Mesenchymal stem cell (in vitro differentiated cells and primary cell): ENCODE data around the gene OBSL1.

Source experiments
- DNase-seq: peaks from one replicate; pipeline ENCODE4 v3.0.0-alpha.2; 2013
- H2AFZ ChIP-seq: one replicate; pipeline ENCODE4 v1.6.1; 2013; ENCODE audit warnings: low read depth, mild to moderate bottlenecking, control low read depth, inconsistent platforms, low read length, moderate library complexity
- H2AK5ac ChIP-seq: 2 replicates; pipeline ENCODE4 v1.6.1; 2013; ENCODE audit warnings: low read length, moderate library complexity, mild to moderate bottlenecking, inconsistent platforms; ENCODE audit not compliant: severe bottlenecking
- H2BK120ac ChIP-seq: one replicate; pipeline ENCODE4 v1.6.1; 2013; ENCODE audit warnings: low read depth, mild to moderate bottlenecking, inconsistent platforms, low read length, moderate library complexity
- H2BK12ac ChIP-seq, 2 experiments: one replicate each; pipeline ENCODE4 v1.6.1; 2013; ENCODE audit warnings: inconsistent platforms in 2 of 2, low read length in 2 of 2, mild to moderate bottlenecking in 2 of 2, moderate library complexity in 2 of 2, control low read depth in 1 of 2
- H2BK15ac ChIP-seq: one replicate; pipeline ENCODE4 v1.6.1; 2013; ENCODE audit warnings: mild to moderate bottlenecking, low read depth, inconsistent platforms; ENCODE audit not compliant: poor library complexity, severe bottlenecking
- H2BK5ac ChIP-seq: 2 replicates; pipeline ENCODE4 v1.6.1; 2013; ENCODE audit warnings: low read depth, mild to moderate bottlenecking, low read length, control low read depth, inconsistent platforms; ENCODE audit not compliant: poor library complexity, severe bottlenecking
- H3K14ac ChIP-seq, 2 experiments: one replicate each; pipeline ENCODE4 v1.6.1; 2013; ENCODE audit warnings: inconsistent platforms in 2 of 2, low read length in 2 of 2, control low read depth in 1 of 2, mild to moderate bottlenecking in 1 of 2, moderate library complexity in 1 of 2
- H3K18ac ChIP-seq, 2 experiments: one replicate each; pipeline ENCODE4 v1.6.1; 2013; ENCODE audit warnings: inconsistent platforms in 2 of 2, low read length in 2 of 2, control low read depth in 1 of 2, low read depth in 1 of 2, mild to moderate bottlenecking in 1 of 2
- H3K23ac ChIP-seq, 2 experiments: one replicate each; pipeline ENCODE4 v1.6.1; 2013; ENCODE audit warnings: inconsistent platforms in 2 of 2, low read length in 2 of 2, mild to moderate bottlenecking in 2 of 2, moderate library complexity in 2 of 2, control low read depth in 1 of 2
- H3K27ac ChIP-seq: 2 replicates; pipeline ENCODE4 v1.5.1; 2013; ENCODE audit warnings: mild to moderate bottlenecking, moderate library complexity, low read length, control low read depth, inconsistent platforms; ENCODE audit not compliant: poor library complexity, severe bottlenecking
- H3K27me3 ChIP-seq, 2 experiments: 2 replicates each; pipeline versions ENCODE4 v1.6.1 to v1.7.0; 2013; ENCODE audit warnings: low read length in 2 of 2, mild to moderate bottlenecking in 2 of 2, moderate library complexity in 2 of 2, control low read depth in 1 of 2, inconsistent platforms in 1 of 2; ENCODE audit not compliant: control insufficient read depth in 1 of 2, insufficient read depth in 1 of 2
- H3K36me3 ChIP-seq, 2 experiments: 2 replicates each; pipeline versions ENCODE4 v1.6.1 to v1.7.0; 2013; ENCODE audit warnings: low read length in 2 of 2, control low read depth in 1 of 2, inconsistent platforms in 1 of 2, low read depth in 1 of 2, mild to moderate bottlenecking in 1 of 2; ENCODE audit not compliant: insufficient read depth in 2 of 2, control insufficient read depth in 1 of 2
- H3K4ac ChIP-seq, 2 experiments: one replicate each; pipeline ENCODE4 v1.6.1; 2013; ENCODE audit warnings: inconsistent platforms in 2 of 2, low read length in 2 of 2, mild to moderate bottlenecking in 2 of 2, moderate library complexity in 2 of 2, control low read depth in 1 of 2, low read depth in 1 of 2
- H3K4me1 ChIP-seq: 2 replicates; pipeline ENCODE4 v1.6.1; 2013; ENCODE audit warnings: low read depth, low read length, control low read depth; ENCODE audit not compliant: control insufficient read depth, insufficient read depth
- H3K4me2 ChIP-seq: 2 replicates; pipeline ENCODE4 v1.6.1; 2013; ENCODE audit warnings: low read length, mild to moderate bottlenecking, inconsistent platforms; ENCODE audit not compliant: poor library complexity, severe bottlenecking
- H3K4me3 ChIP-seq, 2 experiments: 2 replicates each; pipeline versions ENCODE4 v1.5.1 to v1.7.0; 2013; ENCODE audit warnings: low read length in 2 of 2, mild to moderate bottlenecking in 2 of 2, control low read depth in 1 of 2, low read depth in 1 of 2; ENCODE audit not compliant: insufficient read depth in 1 of 2
- H3K79me1 ChIP-seq: replicated peaks from 2 replicates; pipeline ENCODE4 v1.6.1; 2013; ENCODE audit warnings: mild to moderate bottlenecking, control low read depth, low read length, inconsistent platforms; ENCODE audit not compliant: poor library complexity, severe bottlenecking
- H3K9ac ChIP-seq: 2 replicates; pipeline ENCODE4 v1.7.0; 2013; ENCODE audit warnings: mild to moderate bottlenecking, low read length, moderate library complexity
- H3K9me3 ChIP-seq: 2 replicates; pipeline ENCODE4 v1.7.0; 2013; ENCODE audit warnings: mild to moderate bottlenecking, low read length; ENCODE audit not compliant: control insufficient read depth
- H4K8ac ChIP-seq: one replicate; pipeline ENCODE4 v1.6.1; 2013; ENCODE audit warnings: inconsistent platforms, mild to moderate bottlenecking, low read length, moderate library complexity
- H4K91ac ChIP-seq: one replicate; pipeline ENCODE4 v1.6.1; 2013; ENCODE audit warnings: mild to moderate bottlenecking, low read length, inconsistent platforms
- WGBS: methylation state at CpG from one replicate; pipeline ENCODE4 v1.1.7; 2013; ENCODE audit warnings: mixed read lengths; 5-methylcytosine and 5-hydroxymethylcytosine counted together

The OBSL1 gene

DNA sequence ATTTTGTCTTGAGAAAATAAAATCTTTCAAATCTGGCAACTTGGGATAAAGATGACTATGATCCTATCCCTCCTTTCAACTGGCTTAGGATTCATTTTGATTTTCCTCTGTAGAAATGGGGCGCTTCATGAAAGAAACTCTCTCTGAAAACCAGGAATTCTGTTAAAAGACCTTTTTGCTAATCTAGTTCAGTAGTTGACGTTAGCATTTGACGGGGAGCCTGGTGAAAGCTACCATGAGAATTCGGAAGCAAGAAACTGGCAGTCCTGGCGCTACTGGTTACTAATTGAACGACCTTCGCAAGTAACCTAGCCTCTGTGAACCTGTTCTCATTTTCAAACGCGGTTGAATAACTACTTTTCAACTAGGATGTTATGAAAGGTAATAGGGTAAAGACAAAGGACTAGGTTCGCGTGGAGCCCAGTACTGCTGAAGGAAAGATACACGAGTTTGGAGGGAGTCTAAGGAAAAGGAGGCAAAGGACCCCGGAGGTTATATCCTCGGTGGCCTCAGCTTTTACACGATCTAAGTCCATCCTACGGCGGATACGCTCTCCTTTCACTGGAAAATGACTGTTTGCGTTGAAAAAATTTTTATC lies 25.7 kb upstream of the OBSL1 start:
- peak overlapping the region; percentile 49 for H2AK5ac ChIP-seq
- DNase-seq, result no peak
- peak overlapping the region; percentile 89 for H4K8ac ChIP-seq
- peaks cover 15% of the 10 kb centered on the region for H3K79me1 ChIP-seq
- H2BK120ac ChIP-seq, result no peak overlapping the region
- H3K4me3 ChIP-seq, result peak overlapping the region; percentile 60 to 84
- no peak overlapping the region for H2AFZ ChIP-seq
- 8% methylated on average over 16 of the region's 19 CpGs for WGBS
- H3K4ac ChIP-seq, result peak overlapping the region; percentile 71 to 75
- H3K27me3 ChIP-seq, result no peaks in the 10 kb centered on the region
- no peak overlapping the region for H3K23ac ChIP-seq
- H2BK12ac ChIP-seq, result no peak overlapping the region
- peaks cover 11 to 12% of the 10 kb centered on the region in 2 experiments for H3K36me3 ChIP-seq
- peak overlapping the region; percentile 66 for H2BK5ac ChIP-seq
- H3K14ac ChIP-seq, result no peak overlapping the region
- H2BK15ac ChIP-seq, result no peak overlapping the region
- H3K4me2 ChIP-seq, result peak overlapping the region; percentile 73
- H3K9ac ChIP-seq, result peak overlapping the region; percentile 98
- no peaks in the 10 kb centered on the region for H3K9me3 ChIP-seq
- peaks cover 4% of the 10 kb centered on the region for H3K4me1 ChIP-seq
- H3K18ac ChIP-seq, result peak overlapping the region; percentile 67 to 80
- peak overlapping the region; percentile 96 for H3K27ac ChIP-seq
- H4K91ac ChIP-seq, result no peak overlapping the region

DNA sequence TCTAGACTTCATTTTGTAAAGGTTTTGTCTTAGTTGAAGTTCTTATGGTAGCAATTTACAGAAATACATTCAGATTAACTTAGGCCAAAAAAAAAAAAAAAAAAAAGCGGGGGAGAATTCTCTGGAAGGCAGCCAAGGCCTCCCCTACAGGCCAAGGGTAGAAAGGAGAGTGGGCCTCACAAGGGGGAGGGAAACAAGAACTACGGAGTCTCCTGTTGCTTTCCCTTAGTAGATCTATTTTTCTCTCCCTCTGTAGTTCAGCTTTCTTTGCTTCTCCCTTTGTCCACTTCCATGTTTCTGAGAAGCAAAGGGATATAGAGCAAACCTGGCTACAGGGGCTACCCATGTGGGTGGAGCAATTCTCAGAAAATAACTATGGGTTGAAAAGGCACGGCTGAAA lies 23.9 kb upstream of the OBSL1 start:
- peak; percentile 12 for DNase-seq
- Histone ChIP-seq H2BK120ac (no peak overlapping the region), H2AFZ (no peak overlapping the region), H4K91ac (no peak overlapping the region), H3K23ac (no peak overlapping the region), H4K8ac (no peak overlapping the region), H2BK12ac (no peak overlapping the region), H3K27ac (peak overlapping the region; percentile 52), H2AK5ac (no peak overlapping the region), H3K9ac (peak overlapping the region; percentile 42), H3K36me3 (no peaks in the 10 kb centered on the region), H3K4me1 (peaks cover 4% of the 10 kb centered on the region), H3K4ac (no peak overlapping the region), H3K79me1 (peaks cover 10% of the 10 kb centered on the region), H3K4me2 (no peak overlapping the region), H3K9me3 (no peaks in the 10 kb centered on the region), H3K14ac (no peak overlapping the region), H2BK15ac (no peak overlapping the region), H3K27me3 (no peaks in the 10 kb centered on the region), H2BK5ac (no peak overlapping the region), H3K4me3 (no peak overlapping the region), H3K18ac (no peak overlapping the region)
- 76% methylated on average over 1 of the region's 3 CpGs for WGBS

DNA sequence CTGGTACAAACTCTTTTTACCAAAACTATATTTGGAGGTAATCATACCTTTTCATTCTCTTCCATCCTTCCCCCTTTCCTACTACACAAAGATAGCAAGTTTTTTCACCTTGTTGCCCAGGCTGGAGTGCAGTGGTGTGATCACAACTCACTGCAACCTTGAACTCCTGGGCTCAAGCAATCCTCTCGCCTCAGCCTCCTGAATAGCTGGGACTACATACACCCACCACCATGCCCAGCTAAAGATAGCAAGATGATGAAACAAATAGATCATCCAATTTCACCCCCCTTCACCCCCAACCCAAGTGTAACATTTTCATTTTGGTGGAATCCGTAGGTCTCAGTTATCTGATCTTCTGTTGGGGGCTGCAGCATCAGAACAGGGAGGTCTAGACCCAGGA lies 21.8 kb upstream of the OBSL1 start:
- H2BK120ac ChIP-seq, result no peak overlapping the region
- H3K18ac ChIP-seq, result no peak overlapping the region
- H3K23ac ChIP-seq, result no peak overlapping the region
- H3K14ac ChIP-seq, result no peak overlapping the region
- H3K4me3 ChIP-seq, result no peak overlapping the region
- DNase-seq, result no peak
- H3K4me1 ChIP-seq, result peaks cover 4% of the 10 kb centered on the region
- H3K9me3 ChIP-seq, result no peaks in the 10 kb centered on the region
- H3K27me3 ChIP-seq, result no peaks in the 10 kb centered on the region
- H3K27ac ChIP-seq, result no peak overlapping the region
- H3K4me2 ChIP-seq, result no peak overlapping the region
- no peak overlapping the region for H2BK5ac ChIP-seq
- H3K9ac ChIP-seq, result no peak overlapping the region
- WGBS, result 92% methylated on average over 2 of the region's 2 CpGs
- no peak overlapping the region for H4K91ac ChIP-seq
- peaks cover under 1% of the 10 kb centered on the region for H3K79me1 ChIP-seq
- no peak overlapping the region for H2BK12ac ChIP-seq
- H3K4ac ChIP-seq, result no peak overlapping the region
- no peak overlapping the region for H4K8ac ChIP-seq
- no peak overlapping the region for H2BK15ac ChIP-seq
- H3K36me3 ChIP-seq, result no peaks in the 10 kb centered on the region
- H2AK5ac ChIP-seq, result no peak overlapping the region
- no peak overlapping the region for H2AFZ ChIP-seq

DNA sequence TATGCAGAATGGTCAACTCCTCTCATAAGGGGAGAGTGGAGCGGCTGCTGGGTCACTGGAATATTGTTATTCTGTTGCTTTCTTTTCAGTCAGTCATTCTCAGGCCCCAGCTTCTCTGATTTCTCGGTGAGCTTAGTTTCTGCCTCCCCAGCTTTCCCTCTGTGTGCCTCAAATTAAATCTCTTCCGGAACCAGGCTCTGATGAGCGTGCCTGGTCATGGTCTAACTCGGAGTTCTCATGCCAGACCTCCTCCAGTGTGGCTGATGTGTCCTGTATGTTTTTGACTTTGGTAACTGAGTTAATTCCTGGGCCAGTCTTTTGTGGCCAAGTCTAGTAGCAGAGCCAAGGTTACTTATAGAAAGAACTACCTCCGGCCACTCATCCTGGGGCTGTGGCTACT lies 21.4 kb upstream of the OBSL1 start:
- Histone ChIP-seq H3K9me3 (no peaks in the 10 kb centered on the region), H2BK12ac (no peak overlapping the region), H3K14ac (no peak overlapping the region), H2BK120ac (no peak overlapping the region), H3K18ac (no peak overlapping the region), H3K79me1 (no peaks in the 10 kb centered on the region), H3K4me1 (peaks cover 4% of the 10 kb centered on the region), H4K8ac (no peak overlapping the region), H2BK15ac (no peak overlapping the region), H3K4me3 (no peak overlapping the region), H4K91ac (no peak overlapping the region), H2AK5ac (no peak overlapping the region), H3K27me3 (no peaks in the 10 kb centered on the region), H3K9ac (no peak overlapping the region), H2BK5ac (no peak overlapping the region), H2AFZ (no peak overlapping the region), H3K23ac (no peak overlapping the region), H3K4ac (no peak overlapping the region), H3K4me2 (no peak overlapping the region), H3K36me3 (no peaks in the 10 kb centered on the region), H3K27ac (no peak overlapping the region)
- no peak for DNase-seq
- 85% methylated on average over 6 of the region's 6 CpGs for WGBS
